HepG2 (cell line): ENCODE results near the gene PLXNA4. TPM values are rescaled to one million over a fixed set of nuclear protein-coding genes. Genes with fewer than 3 reads are reported as not detected.

Experiments
- ATAC-seq: fragments of 200-7000 bp; cut with Tn5 transposase; 3 replicates; pipeline ENCODE4 v1.9.1; 2020; ENCODE audit warnings: mild to moderate bottlenecking, moderate library complexity
- BruUV-seq: library from RNA; stranded (reverse); fragments of 400-500 nt; replicated peaks from 2 replicates; lab custom pipeline; 2021; lab: Mats Ljungman, UMichigan
- CTCF ChIA-PET: fragments of 300-600 bp; formaldehyde crosslinking; extraction: SDS; loops from one replicate; lab custom pipeline; 2021; ENCODE audit warnings: low total read pairs, inconsistent platforms, low intra/inter-chr PET ratio; lab: Yijun Ruan, JAX
- POLR2A ChIA-PET: fragments of 350-600 bp; sonication (Branson Sonifier 250); formaldehyde crosslinking; loops from one replicate; lab custom pipeline; 2020; ENCODE audit warnings: antibody characterized with exemption, inconsistent platforms; lab: Yijun Ruan, JAX
- DNase-seq: peaks from one replicate; pipeline ENCODE4 v3.0.0-alpha.2; 2015; ENCODE audit warnings: low spot score
- FAIRE-seq: peaks from 3 replicates; lab custom pipeline; 2011; peaks lifted over from hg19 to GRCh38; lab: Jason Lieb, UNC
- H2AFZ ChIP-seq: one replicate; pipeline ENCODE4 v1.6.1; 2011; ENCODE audit warnings: low read length, inconsistent platforms
- H3K27ac ChIP-seq: fragments of 300-600 bp; 3 replicates; pipeline ENCODE4 v1.8.0; 2011; ENCODE audit warnings: mixed run types, mild to moderate bottlenecking, mixed read lengths, low read length, inconsistent platforms; ENCODE audit not compliant: insufficient read depth; ENCODE audit errors: extremely low read length
- H3K27me3 ChIP-seq, 2 experiments: fragments of 200-600 bp in 1 of 2; 2 replicates in 1 of 2; 3 replicates in 1 of 2; pipeline versions ENCODE4 v1.6.0 to v1.8.0; 2011; ENCODE audit warnings: low read length in 2 of 2, mild to moderate bottlenecking in 2 of 2, moderate library complexity in 2 of 2, inconsistent platforms in 1 of 2; ENCODE audit not compliant: insufficient read depth in 2 of 2, control insufficient read depth in 1 of 2
- H3K36me3 ChIP-seq, 2 experiments: fragments of 200-600 bp in 1 of 2; replicated peaks in 1 of 2; 2 replicates in 1 of 2; 3 replicates in 1 of 2; pipeline versions ENCODE4 v1.5.1 to v1.8.0; 2011; ENCODE audit warnings: low read length in 2 of 2, inconsistent platforms in 1 of 2; ENCODE audit not compliant: insufficient read depth in 2 of 2, control insufficient read depth in 1 of 2
- H3K4me1 ChIP-seq: 2 replicates; pipeline ENCODE4 v1.5.1; 2012; ENCODE audit warnings: low read length, inconsistent platforms; ENCODE audit not compliant: insufficient read depth
- H3K4me2 ChIP-seq: 2 replicates; pipeline ENCODE4 v1.6.0; 2011; ENCODE audit warnings: low read depth, low read length, inconsistent platforms
- H3K4me3 ChIP-seq, 3 experiments: fragments of 200-600 bp in 1 of 3; sonication (generic), shearing (Covaris generic) in 1 of 3; replicated peaks in 1 of 3; 2 replicates each; pipeline ENCODE4 v1.5.1; 2011 to 2016; ENCODE audit warnings: low read length in 3 of 3, inconsistent platforms in 2 of 3, low read depth in 2 of 3, mild to moderate bottlenecking in 2 of 3, control low read depth in 1 of 3, mixed read lengths in 1 of 3; ENCODE audit not compliant: insufficient read depth in 1 of 3
- H3K79me2 ChIP-seq: one replicate; pipeline ENCODE4 v1.6.1; 2011; ENCODE audit warnings: low read length, inconsistent platforms; ENCODE audit not compliant: insufficient read depth
- H3K9ac ChIP-seq: 2 replicates; pipeline ENCODE4 v1.6.0; 2011; ENCODE audit warnings: mild to moderate bottlenecking, low read depth, low read length, inconsistent platforms; ENCODE audit not compliant: insufficient read depth
- H3K9me3 ChIP-seq: 2 replicates; pipeline ENCODE4 v1.5.1; 2012; ENCODE audit warnings: mild to moderate bottlenecking, low read length
- H4K20me1 ChIP-seq: 2 replicates; pipeline ENCODE4 v1.6.0; 2011; ENCODE audit warnings: inconsistent platforms, mild to moderate bottlenecking, low read length, moderate library complexity; ENCODE audit not compliant: insufficient read depth
- AHR ChIP-seq: IDR thresholded peaks from 2 replicates; pipeline ENCODE4 v1.6.1; 2018; ENCODE audit warnings: missing genetic modification reagents, missing compliant biosample characterization
- ATF6 ChIP-seq: sonication (generic); formaldehyde crosslinking; conservative IDR thresholded peaks from 2 replicates; pipeline ENCODE4 v1.4.0; 2020; ENCODE audit warnings: missing genetic modification reagents
- MBD4 ChIP-seq: IDR thresholded peaks from 2 replicates; pipeline ENCODE4 v1.6.1; 2012; ENCODE audit warnings: low read length, inconsistent platforms, borderline replicate concordance
- PHF21A ChIP-seq: sonication (generic); formaldehyde crosslinking; IDR thresholded peaks from 2 replicates; pipeline ENCODE4 v1.5.0; 2020; ENCODE audit warnings: mild to moderate bottlenecking, missing genetic modification reagents
- TBX2 ChIP-seq: sonication (generic); formaldehyde crosslinking; IDR thresholded peaks from 2 replicates; pipeline ENCODE4 v1.5.0; 2020; ENCODE audit warnings: missing genetic modification reagents, mild to moderate bottlenecking, borderline replicate concordance
- ZFYVE20 ChIP-seq: sonication (generic); formaldehyde crosslinking; IDR thresholded peaks from 2 replicates; pipeline ENCODE4 v1.8.0; 2023; ENCODE audit warnings: low read depth, mild to moderate bottlenecking, moderate library complexity, missing genetic modification reagents, borderline replicate concordance
- ZNF430 ChIP-seq: sonication (generic); formaldehyde crosslinking; IDR thresholded peaks from 2 replicates; pipeline ENCODE4 v1.9.0; 2021; ENCODE audit warnings: mild to moderate bottlenecking, missing genetic modification reagents
- ZNF660 ChIP-seq: sonication (generic); formaldehyde crosslinking; IDR thresholded peaks from 2 replicates; pipeline ENCODE4 v1.5.1; 2020; ENCODE audit warnings: mild to moderate bottlenecking, low read depth, missing genetic modification reagents, borderline replicate concordance
- ZNF746 ChIP-seq: sonication (generic); formaldehyde crosslinking; IDR thresholded peaks from 2 replicates; pipeline ENCODE4 v1.8.0; 2022; ENCODE audit warnings: mild to moderate bottlenecking, missing genetic modification reagents
- ZNF891 ChIP-seq: sonication (generic); formaldehyde crosslinking; IDR thresholded peaks from 2 replicates; pipeline ENCODE4 v1.5.0; 2020; ENCODE audit warnings: mild to moderate bottlenecking, missing genetic modification reagents
- WGBS: methylation state at CpG from one replicate; pipeline ENCODE4 v1.1.6; 2017; ENCODE audit warnings: low lambda C conversion rate; 5-methylcytosine and 5-hydroxymethylcytosine counted together
- in situ Hi-C: cut with HindIII; loops from 2 replicates; pipeline ENCODE4 v1.10.0; 2017; ENCODE audit warnings: low pct_unique_long_range_greater_than_20kb; ENCODE audit not compliant: extremely low pct_ligation_motif_present
- intact Hi-C: fragments of 100-400 bp; cut with micrococcal nuclease; formaldehyde crosslinking; loops from one replicate; pipeline ENCODE4 v1.10.0; 2022; ENCODE audit not compliant: unreplicated experiment
- polyA plus RNA-seq, 8 experiments: library from polyadenylated mRNA; depleted of rRNA in 3 of 8; stranded (reverse) in 7 of 8; unstranded in 1 of 8; fragments of >200 nt; fragmentation: Illumina TruSeq in 4 of 8; extraction: Trizol in 4 of 8; gene quantifications; 2 replicates each; pipeline versions ENCODE4 v1.2.1 to v1.2.3, GENCODE V29; 2011 to 2016; ENCODE audit warnings: low read depth in 4 of 8, missing spikeins in 1 of 8, mixed read lengths in 1 of 8; ENCODE audit not compliant: insufficient read depth in 1 of 8
- total RNA-seq, 5 experiments: library from RNA; depleted of rRNA; stranded (reverse); fragments of >200 nt; fragmentation: Illumina TruSeq; extraction: Trizol; gene quantifications; 2 replicates each; pipeline ENCODE4 v1.2.3, GENCODE V29; 2016; ENCODE audit warnings: low read depth in 1 of 5
- TF ChIP-seq, protein P1 (sequence below): sonication (generic); formaldehyde crosslinking; IDR thresholded peaks from 2 replicates; pipeline ENCODE4 v1.4.0; 2020; ENCODE audit warnings: mild to moderate bottlenecking, missing genetic modification reagents
- TF ChIP-seq, protein P2 (sequence below): sonication (generic); formaldehyde crosslinking; IDR thresholded peaks from 2 replicates; pipeline ENCODE4 v1.8.1; 2023; ENCODE audit warnings: mild to moderate bottlenecking, missing genetic modification reagents

PLXNA4 gene
- total and polyA plus RNA-seq, 2 of the 13 experiments (the other 11 are each of a cell fraction or from before 2014, with no cell fraction given): 0.01 to 0.04 TPM

DNA sequence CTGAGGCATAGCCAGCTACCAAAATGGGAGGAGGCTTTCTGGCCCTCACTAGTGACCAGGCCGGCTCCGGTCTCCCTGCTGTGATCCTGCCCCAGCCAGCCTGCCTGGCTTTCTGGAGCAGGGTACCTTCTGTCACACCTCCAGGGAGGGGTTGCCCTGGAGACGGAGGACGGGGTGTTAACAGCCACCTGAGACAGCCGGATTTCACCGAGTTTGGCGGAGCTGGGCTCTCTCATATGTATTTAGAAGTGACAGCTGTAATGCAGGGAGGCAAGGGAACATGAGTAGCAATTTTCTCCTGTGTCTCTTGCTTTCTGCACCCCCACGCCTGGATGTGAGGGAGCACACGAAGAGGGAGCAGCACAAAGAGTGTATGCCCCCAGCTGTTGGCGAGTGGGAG, 473.3 kb downstream of the PLXNA4 start:
- H3K27ac ChIP-seq: no peak overlapping the region
- ChIA-PET CTCF (no interaction called here), POLR2A (no interaction called here)
- in situ Hi-C loops (no loop called here), intact Hi-C loops (no loop called here)
- BruUV-seq: no TSS peak
- peaks cover 2 to 9% of the 10 kb centered on the region in 2 experiments; a peak in 1 of 5 replicates for H3K27me3 ChIP-seq
- H3K9me3 ChIP-seq: no peaks in the 10 kb centered on the region
- H3K4me1 ChIP-seq: no peaks in the 10 kb centered on the region
- DNase-seq: no peak
- WGBS: 7% methylated on average over 10 of the region's 10 CpGs
- H3K79me2 ChIP-seq: no peaks in the 10 kb centered on the region
- H3K4me2 ChIP-seq: no peak overlapping the region
- no peak overlapping the region for H3K4me3 ChIP-seq
- no peak for FAIRE-seq
- no peak overlapping the region for H3K9ac ChIP-seq
- no peaks in the 10 kb centered on the region for H3K36me3 ChIP-seq
- no peak for ATAC-seq
- no peaks in the 10 kb centered on the region for H4K20me1 ChIP-seq
- H2AFZ ChIP-seq: no peak overlapping the region
- no peak for TF ChIP-seq ZNF891 (CRISPR knock-in tag)
- TF ChIP-seq PHF21A (CRISPR knock-in tag): no peak
- TF ChIP-seq ATF6 (CRISPR knock-in tag): no peak
- TF ChIP-seq, protein P1, sequence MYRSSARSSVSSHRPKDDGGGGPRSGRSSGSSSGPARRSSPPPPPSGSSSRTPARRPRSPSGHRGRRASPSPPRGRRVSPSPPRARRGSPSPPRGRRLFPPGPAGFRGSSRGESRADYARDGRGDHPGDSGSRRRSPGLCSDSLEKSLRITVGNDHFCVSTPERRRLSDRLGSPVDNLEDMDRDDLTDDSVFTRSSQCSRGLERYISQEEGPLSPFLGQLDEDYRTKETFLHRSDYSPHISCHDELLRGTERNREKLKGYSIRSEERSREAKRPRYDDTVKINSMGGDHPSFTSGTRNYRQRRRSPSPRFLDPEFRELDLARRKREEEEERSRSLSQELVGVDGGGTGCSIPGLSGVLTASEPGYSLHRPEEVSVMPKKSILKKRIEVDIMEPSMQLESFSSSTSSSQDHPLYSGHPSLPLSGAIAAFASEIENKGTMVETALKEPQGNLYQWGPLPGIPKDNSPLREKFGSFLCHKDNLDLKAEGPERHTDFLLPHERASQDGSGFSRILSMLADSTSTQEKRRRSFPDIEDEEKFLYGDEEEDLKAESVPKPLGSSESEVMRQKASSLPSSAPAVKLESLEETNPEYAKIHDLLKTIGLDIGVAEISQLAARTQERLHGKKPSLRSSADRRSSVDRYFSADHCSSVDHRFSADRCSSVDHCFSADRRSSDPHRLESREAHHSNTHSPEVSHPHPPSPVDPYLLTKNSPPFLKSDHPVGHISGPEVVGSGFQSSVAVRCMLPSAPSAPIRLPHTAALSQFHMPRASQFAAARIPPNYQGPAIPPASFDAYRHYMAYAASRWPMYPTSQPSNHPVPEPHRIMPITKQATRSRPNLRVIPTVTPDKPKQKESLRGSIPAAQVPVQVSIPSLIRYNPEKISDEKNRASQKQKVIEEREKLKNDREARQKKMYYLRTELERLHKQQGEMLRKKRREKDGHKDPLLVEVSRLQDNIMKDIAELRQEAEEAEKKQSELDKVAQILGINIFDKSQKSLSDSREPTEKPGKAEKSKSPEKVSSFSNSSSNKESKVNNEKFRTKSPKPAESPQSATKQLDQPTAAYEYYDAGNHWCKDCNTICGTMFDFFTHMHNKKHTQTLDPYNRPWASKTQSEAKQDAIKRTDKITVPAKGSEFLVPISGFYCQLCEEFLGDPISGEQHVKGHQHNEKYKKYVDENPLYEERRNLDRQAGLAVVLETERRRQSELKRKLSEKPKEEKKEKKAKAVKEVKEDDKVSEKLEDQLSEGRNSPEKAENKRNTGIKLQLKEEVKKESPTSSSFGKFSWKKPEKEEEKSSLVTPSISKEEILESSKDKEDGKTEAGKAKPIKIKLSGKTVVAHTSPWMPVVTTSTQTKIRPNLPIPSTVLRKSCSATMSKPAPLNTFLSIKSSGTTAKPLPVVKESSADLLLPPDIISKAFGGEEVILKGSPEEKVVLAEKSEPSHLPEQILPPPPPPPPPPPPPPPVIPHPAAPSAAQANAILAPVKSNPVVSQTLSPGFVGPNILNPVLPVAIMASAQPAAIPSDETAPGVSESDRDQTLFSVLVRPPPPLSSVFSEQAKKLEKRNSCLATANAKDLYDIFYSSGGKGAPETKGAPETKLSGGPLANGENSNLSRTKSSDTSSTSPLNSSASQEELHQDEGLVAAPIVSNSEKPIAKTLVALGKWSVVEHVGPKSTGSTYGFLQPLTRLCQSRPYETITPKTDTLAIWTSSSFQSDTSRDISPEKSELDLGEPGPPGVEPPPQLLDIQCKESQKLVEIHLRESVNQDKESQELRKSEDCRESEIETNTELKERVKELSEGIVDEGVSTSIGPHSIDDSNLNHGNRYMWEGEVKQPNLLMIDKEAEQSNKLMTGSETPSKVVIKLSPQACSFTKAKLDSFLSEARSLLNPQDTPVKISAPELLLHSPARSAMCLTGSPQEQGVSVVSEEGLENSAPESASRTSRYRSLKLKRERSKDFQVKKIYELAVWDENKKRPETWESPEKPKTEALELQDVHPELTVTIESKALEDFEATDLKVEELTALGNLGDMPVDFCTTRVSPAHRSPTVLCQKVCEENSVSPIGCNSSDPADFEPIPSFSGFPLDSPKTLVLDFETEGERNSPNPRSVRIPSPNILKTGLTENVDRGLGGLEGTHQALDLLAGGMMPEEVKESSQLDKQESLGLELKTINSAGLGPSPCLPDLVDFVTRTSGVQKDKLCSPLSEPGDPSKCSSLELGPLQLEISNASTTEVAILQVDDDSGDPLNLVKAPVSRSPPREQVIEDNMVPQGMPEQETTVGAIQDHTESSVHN (CRISPR knock-in tag): no peak
- no peak for TF ChIP-seq MBD4
- no peak for TF ChIP-seq AHR (CRISPR knock-in tag)
- no peak for TF ChIP-seq ZNF660 (CRISPR knock-in tag)
- TF ChIP-seq ZNF746 (CRISPR knock-in tag): no peak
- TF ChIP-seq ZNF430 (CRISPR knock-in tag): no peak
- TF ChIP-seq, protein P2, sequence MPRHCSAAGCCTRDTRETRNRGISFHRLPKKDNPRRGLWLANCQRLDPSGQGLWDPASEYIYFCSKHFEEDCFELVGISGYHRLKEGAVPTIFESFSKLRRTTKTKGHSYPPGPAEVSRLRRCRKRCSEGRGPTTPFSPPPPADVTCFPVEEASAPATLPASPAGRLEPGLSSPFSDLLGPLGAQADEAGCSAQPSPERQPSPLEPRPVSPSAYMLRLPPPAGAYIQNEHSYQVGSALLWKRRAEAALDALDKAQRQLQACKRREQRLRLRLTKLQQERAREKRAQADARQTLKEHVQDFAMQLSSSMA (CRISPR knock-in tag): no peak
- no peak for TF ChIP-seq TBX2 (CRISPR knock-in tag)
- TF ChIP-seq ZFYVE20 (CRISPR knock-in tag): no peak
